DMS153 (cell line): ENCODE data around the gene GBX1.
A peak's percentile ranks its signal among the peaks of the same experiment; 100 is the strongest.

ENCODE experiments used
- DNase-seq: peaks from one replicate; lab custom pipeline; 2025; lab: John Stamatoyannopoulos, UW

Gene GBX1

DNA sequence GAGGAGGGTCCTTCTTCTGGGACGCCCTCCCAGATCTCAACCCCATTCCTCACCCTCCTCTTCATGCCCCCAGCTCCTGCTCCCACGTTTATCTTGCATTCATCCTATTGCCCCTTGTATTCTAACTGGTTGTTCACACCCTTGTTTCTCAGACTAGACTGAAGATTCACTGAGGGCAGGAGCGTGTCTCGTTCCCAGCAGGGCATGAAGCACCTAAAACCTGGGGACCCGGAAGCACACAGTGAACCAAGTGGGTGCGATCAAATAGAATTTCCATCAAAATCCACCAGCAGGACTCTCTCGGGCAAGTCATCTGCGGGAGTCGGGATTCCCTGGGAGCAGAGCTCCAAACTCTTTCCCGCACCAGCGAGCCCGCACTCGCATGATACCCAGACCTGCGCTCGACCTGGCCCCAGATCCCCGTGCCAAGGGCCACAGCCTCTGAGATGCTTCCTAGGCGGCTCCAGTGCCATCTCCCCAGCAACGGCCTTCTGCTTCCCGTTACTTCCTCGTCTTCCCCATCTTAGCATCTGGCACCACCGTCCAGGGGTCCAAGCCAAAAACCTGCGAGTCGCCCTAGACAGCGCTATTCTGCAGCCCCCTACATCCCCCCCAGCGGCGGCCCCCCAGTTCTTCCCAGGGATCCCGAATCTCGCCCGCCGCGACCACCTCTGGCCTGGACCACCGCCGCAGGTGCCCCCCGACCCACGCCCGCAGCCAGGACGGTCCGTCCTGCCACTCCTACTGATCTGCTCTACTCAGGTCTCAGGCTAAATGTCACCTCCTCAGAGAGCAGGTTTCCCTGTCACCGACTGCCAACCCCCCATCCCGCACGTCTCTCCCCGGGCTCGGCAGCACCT lies 6.1 kb upstream of the GBX1 start:
- DNase-seq: no peak

DNA sequence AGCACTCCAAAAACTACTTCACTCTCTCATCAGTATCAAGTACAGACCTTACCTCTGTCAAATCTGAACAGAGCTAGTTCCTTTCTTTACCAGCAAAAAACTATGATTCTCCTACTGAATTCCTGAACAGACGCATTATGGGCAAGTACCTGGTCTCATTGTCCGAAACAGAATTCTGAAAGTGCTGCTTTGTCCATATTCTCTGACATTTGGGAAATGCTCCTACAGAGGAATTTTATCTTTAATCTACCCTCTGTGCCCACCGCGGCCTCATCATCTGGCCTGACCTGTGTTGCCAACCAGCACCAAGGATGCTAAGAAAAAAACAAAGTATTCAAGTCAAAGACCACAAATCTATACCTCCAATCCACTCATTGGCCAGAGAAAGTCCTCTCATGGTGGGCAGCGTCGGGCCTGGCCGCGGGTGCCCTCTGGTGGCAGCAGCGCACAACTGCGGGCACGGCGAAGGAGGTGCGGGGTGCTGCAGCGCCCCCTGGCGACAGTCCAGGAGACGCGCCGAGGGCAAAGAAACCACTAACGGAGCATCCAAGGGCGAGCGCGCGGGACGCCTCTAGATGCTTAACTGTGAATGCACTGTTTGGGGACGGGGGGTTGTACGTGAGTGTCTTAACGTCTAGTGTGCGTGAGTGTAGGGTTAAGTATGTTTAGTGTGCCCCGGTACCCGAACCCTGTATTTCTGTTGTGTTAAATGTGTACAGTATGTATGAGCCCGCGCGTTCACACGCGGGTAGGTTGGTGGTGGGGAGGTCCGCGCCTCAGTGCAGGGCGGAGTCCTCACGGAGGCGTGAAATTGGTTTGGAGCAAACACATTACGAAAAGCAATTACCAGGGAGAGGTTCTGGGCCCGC lies 5.0 kb upstream of the GBX1 start:
- DNase-seq: peak; percentile 22

DNA sequence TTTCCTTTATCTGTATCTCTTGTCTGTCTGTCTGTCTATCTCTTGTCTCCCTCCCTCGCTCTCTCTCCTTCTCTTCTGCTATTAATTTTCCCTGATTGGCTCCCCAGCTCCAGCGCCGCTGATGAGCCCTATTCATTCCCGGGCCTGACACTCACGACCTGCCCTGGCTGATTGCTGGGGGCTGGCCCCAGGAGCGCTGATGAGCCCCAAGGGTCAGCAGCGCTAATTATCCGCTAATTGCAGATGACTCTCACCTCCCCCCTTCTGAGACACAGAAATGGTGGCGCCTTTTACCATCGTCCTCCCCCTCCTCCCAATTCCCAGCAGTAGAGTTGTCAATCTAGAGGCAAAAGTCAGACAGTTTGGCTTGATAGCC lies 1.3 kb upstream of the GBX1 start:
- DNase-seq: no peak

DNA sequence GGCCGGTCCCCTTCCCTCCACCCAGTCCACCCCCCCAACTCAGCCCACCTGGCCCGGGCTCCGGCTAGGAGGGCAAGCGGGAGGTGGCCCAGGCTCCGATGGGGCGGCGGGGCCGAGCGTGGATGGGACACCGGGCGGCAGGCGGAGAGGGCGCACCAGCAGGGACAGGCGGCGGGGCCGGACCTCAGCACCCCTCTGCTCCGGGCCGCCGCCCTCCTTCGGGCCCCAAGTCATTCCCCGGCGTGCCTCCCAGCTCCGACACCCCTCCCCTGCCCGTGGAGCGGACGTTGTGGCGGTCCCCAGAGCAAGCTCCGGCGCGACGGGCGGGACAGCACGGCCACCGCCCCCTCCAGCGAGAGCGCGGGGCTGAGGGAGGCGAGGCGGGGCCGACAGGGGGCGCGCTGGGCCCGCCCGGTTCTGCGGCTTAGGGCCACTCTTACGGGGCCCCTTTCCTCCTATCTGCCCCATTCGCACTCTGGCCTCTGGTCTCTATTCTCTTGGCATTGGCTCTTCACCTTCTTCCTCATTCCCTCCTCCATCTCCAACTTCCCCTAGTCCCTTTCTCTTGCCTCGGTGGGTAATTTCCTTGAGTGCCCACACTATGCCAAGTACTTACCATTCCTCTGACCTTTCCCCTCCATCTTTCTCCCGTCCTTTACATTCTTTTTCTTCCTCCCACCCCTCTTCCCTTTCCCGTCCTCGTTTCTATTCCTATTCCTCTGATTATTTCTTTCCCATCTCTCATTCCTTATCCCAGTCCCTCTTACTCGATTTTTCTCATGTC lies 701 bp upstream of the GBX1 start:
- DNase-seq: no peak

DNA sequence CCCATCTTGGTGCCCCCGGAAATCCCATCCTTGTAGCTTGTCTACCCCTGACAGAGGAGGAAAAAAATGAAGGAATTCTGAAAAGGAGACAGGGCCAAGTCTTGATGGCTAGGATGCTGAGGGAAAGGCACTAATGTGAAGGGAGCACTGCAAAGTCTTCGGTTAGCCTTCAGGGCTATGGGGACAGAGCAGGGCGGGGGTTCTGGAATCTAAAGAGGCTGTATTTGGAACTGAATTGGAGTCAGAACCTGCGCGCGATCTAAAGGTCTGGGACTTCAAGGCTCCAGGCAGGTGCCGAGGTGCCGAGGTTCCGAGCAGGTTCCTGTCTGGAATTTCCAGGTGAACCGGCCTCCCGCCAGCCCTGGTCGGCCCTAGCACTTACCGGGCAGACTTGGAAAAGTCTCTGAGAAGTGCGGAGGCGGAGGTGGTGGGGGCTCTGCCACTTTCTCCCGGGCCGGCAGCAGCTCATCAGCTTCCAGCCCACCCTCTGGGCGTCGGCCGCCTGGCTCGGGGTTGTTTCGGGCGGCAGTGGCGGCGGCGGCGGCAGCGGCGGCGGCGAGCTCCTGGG lies 781 bp downstream of the GBX1 start:
- no peak for DNase-seq

DNA sequence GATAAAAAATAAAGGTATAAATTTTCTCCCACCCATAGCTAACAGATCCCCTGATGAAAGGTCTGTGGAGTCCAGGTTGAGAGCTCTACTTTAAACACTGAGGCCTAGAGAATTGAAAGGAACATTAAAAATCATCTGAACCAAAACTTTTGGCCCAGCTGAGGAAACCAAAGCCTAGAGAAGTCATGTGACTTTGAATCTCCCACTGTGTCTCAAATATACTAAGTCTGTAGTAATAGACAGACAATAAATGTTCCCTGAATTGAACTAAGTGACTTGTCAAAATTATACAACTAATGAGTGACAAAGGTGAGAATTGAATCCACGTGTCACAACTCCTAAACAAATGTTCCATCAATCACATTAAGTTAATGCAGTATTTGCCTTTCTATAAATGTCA lies 5.7 kb downstream of the GBX1 start:
- DNase-seq: no peak

DNA sequence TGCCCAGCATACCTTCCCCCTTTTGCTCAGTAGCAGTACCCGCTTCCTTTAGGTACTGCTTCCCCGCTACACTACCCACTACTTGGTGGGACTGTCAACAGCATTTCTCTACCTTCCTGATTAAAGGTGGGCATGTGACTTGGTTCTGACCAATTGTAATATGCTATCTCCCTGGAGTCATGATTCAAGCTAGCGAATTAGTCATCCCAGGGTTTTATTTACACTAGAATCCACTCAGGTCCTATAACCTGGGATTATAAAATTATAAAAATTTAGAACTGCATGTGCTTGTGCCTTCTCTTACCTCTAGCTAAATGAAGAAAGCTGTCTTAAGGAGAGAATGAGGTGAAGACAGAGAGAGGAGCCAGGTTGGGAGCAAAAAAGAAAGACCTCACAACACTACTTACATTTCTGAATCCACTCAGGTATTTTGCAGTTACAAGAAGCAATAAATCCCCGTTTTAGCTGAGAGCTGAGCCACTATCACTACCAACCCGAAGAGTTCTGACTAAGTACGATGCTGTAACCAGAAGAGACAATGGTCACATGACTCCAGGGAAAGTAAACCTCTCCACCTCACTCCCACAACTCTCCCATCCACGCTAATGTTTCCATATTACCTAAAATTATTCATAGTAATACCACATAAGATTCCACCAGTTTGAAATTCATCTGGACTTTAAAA lies 9.7 kb downstream of the GBX1 start:
- no peak for DNase-seq

DNA sequence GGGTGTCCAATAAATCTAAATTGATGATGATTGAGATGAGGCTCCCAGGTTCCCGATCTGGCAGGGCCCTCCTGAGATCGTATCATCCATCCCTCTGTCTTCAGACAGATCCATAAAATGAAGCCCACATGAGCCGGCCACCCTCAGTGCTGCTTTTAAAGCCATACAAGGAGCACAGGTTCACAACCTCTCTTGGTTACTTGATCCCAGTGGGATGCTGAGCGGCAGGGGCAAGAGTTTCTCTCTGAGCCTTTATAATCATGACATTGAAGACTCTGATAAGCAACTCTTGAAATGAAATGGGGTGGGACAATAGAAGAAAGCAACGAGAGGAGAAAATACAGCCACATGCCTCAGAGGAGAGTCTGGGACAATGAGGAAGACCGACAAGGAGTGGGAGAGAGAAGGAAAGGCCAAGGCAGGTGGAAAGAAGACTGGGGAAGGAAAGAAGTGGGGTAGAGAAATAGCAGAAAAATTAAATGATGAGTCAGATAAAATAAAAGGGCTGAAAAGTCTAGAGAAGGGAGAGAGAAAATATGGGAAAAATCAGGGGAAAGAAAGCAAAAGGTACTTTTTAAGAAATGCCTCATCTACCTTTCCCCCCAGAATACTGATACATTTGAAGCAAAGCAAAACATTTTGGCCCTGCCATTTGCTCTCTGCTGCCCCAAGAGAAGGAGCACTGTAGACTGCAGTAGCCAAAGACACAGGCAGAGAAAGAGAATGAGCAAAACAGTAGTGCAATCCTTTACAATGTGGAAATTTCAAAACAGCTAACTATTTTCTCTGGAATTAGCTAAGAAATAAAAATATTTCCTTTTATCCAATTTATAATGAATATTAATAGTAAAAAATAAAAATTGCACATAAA lies 14.6 kb downstream of the GBX1 start:
- no peak for DNase-seq

DNA sequence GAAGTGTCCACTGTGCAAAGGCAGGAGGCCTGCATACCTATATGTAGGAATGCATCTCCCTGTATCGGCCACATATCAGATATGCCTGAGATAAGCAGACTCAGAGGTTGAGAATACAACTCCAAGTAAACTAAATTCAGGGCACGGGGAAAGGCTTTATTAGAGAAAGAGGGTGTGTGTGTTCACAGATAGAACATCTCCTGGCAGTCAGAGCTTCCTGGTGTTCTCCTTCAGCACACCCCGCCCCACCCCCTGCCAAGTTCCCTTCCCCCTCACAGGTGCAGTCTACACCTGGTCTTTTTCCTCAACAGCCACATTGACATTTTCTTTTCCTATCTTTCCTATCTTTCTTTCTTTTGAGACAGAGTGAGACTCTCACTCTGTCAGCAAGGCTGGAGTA lies 17.1 kb downstream of the GBX1 start:
- no peak for DNase-seq

DNA sequence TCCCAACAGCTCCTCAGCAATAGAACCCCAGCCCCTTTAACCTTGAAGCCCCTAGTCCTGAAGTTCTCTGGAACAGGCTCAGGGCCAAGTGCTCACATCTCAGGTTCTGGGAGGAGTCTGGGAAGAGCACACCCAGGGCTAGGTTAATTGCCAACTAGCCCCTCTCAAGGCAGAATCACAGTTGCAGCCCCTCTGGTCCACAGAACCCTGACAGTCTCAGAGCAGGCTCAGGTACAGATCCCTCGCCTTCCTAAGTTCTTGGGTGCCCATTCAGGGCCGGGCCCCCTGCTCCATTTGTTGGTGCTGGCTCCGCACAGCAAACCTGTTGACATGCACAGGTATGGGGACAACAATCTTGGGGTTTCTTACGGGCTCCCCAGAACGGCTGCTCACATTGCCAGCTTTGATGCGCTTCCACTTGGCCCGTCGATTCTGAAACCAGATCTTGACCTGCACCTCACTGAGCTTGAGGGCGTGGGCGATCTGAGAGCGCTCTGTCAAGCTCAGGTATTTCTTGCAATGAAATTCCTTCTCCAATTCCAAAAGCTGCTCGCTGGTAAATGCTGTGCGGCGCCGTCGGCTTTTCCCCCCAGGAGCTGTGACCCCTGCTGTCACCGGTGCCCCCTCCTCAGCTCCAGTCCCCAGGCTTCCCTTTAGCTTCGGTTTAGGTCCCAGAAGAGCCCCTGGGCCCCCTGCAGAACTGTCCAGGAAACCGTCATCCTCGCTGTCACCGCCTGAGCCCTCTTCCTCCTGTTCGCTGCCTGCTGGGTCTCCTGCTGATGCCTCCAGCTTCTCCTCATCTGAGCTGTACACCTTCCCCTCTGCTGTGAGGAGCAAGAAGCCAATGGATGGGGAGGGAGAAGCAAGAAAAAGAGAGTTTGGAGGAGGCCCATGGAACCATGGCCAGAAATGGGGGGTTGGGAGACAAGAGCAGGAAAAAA lies 18.9 kb downstream of the GBX1 start:
- no peak for DNase-seq

DNA sequence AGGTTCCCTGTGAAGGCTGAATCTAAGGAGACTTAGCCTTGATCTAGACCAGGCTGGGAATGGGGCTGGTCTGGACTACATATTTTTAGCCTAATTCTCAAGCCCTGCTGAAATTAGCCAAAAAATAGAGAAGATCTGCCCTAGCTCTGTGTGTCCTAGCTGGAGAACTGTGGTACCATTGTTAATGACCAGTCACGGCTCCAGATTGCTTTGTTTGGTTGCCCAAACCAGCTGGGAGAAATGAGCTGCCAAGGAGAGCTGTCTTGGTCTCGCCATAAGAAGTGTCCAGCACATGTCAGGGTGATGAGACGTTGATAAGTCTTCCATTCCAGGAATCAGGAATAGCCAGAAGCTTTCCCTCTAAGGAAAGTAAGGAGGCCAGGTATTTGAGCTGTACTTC lies 20.7 kb downstream of the GBX1 start:
- DNase-seq: no peak

DNA sequence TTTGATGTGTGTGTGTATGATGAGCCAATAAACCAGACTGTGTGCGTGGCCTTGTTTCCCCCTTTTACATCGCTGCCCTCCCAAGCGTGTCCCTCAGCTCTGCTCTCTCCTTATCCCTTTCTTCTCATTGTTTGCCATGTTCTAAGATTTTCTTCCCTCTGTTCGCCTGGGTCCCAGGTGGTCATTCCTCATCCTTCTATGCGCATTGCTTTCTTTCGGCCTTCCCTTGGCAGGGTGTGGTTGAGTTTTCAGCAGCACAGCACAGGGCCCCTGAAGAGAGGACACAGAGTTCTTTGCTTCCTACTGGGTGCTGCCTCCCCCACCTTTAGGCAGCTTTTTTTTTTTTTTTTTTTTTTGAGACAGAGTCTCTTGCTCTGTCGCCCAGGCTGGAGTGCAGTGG lies 23.1 kb downstream of the GBX1 start:
- no peak for DNase-seq

DNA sequence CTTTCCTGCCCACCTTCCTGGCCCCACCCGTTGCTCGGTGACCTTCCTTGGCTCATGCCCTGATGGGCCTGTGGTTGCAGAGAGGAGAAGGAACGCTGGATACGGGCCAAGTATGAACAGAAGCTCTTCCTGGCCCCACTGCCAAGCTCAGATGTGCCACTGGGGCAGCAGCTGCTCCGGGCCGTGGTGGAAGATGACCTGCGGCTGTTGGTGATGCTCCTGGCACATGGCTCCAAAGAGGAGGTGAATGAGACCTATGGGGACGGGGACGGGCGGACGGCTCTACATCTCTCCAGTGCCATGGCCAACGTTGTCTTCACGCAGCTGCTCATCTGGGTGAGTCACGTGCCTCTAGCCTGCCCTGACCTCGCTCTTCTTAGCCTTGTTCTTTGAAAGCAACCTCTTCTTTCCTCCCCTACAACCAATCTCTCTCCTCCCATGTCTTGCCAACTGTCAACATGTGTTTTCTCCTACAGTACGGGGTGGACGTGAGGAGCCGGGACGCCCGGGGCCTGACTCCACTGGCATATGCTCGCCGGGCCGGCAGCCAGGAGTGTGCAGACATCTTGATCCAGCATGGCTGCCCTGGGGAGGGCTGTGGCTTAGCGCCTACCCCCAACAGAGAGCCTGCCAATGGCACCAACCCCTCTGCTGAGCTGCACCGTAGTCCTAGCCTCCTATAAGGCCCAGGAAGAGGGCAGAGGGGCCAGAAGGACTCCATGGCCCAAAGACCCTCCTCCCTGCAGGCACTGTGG lies 24.1 kb downstream of the GBX1 start:
- no peak for DNase-seq

DNA sequence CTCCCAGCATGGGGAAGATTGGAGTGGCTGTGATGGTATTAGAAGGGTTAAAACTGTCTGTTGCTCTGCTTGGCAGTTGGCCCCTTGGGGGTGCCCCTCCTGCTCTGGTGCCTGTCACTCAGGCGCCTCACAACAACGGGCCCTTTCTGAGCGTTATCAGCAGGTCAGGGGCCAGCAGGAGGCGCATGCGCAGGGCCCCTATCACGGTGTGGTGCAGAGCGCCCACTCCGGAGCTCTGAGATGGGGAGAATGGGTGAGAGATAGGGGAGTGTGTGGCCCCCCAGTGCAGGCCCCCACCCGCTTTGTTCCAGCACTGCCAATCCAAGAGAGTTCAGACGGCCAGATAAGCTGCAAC lies 24.8 kb downstream of the GBX1 start:
- DNase-seq: no peak

DNA sequence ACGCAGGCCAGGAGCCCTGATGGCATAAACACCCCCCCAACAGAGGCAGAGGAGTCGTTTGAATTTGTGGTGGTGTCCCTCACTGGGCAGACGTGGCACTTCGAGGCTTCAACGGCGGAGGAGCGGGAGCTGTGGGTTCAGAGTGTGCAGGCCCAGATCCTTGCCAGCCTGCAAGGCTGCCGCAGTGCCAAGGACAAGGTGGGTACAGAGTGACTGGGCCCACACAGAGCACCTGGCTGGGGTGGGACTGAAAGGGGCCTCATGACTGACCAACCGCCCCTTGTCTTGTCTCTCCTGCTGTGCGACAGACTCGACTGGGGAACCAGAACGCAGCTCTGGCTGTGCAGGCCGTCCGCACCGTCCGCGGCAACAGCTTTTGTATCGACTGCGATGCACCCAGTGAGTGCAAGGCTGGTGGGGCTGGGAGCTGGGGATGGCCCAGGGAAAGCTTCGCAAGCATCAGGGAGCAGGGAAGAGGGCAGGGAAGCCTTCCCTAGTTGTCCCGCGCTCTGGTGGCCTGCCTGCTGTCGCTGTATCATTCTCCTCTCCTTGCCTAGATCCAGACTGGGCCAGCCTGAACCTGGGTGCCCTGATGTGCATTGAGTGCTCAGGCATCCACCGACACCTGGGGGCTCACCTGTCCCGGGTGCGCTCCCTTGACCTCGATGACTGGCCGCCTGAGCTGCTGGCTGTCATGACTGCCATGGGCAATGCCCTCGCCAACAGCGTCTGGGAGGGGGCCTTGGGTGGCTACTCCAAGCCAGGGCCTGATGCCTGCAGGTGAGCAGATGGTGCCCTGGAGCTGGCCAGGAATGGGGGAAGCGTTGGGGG lies 25.4 kb downstream of the GBX1 start:
- DNase-seq: no peak

DNA sequence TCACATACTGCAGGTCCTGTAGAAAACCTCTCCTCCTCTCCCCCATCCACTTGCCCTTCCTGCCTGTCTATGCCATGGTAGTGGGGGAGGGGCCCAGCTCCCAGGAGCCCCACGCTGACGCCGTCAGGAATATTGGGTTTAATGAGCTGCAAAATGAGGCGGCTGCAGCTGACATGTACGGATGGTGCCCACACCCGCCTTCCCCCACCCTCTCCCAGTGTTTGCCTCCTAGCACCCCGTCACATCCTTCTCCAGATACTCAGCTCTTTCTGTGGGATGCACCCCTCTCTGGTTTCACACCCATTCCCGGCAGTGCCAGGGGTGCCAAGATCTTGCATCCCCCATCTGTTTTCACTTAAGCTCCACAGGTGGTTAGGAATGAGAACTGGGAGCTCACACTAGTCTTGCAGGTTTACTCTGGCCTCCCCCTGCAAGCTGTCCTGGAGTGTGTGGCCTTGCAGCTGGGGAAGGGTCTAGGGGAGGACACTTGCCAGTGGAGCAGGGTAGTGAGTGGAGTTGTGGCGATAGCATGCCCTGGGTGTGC lies 26.1 kb downstream of the GBX1 start:
- DNase-seq: no peak

DNA sequence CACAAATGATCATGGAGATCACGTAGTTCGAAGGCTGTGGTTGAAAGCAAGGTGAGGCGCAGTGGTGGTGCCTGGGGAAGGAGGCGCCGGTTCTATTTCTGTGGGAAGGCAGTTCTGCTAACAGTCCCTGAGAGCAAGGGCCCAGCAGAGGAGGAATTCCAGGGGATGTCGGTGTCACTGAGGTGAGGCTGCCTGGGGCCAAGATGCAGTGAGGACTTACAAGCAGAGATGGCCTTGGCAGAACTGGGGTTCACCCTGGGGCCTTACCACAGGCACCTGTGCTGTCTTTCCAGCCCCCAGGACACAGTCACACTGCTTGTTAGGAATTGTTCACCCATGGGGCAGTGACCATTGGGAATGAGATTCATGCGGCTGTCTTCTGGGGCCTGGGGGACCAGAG lies 26.7 kb downstream of the GBX1 start:
- DNase-seq: no peak

DNA sequence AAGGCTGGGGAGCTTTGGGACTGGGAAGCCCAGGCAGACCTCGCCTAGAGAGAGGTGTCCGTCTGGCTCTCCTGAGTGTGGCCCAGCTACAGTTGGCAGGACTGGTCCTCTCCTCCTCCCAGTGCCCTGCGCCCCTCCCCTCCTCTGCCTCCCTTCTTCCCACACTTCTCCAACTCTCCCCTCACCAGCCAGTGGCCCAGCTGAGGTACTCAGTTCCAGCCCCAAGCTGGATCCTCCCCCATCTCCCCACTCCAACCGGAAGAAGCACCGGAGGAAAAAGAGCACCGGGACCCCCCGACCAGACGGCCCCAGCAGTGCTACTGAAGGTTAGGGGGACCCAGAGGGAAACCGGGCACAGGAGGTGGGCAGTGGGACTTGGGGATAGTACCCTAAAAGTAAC lies 27.7 kb downstream of the GBX1 start:
- no peak for DNase-seq
